ENCODE results near the gene JPH2.

GRCh38 chr20:44126445-44126844, 60.5 kb downstream of the JPH2 start:
- TF ChIP-seq CTCF (conservative IDR thresholded peaks at IDR 0.05) (no peak), ZFX (IDR thresholded peaks at IDR 0.05) (no peak)

Data from C4-2B (cell line).